K562 (cell line): ENCODE results near the gene KLHL22.

ENCODE experiments used
- EP300 ChIP-seq: IDR thresholded peaks from 2 replicates; pipeline ENCODE4 v1.6.1; 2012; ENCODE audit warnings: low read length, improper control_type of control experiment
- SIN3B ChIP-seq: fragments of 450-650 bp; IDR thresholded peaks from 2 replicates; pipeline ENCODE4 v1.6.1; 2017; ENCODE audit warnings: low read depth, mild to moderate bottlenecking, moderate library complexity
- TF ChIP-seq, protein P1 (sequence below), 3 experiments: IDR thresholded peaks in 2 of 3; conservative IDR thresholded peaks in 1 of 3; 2 replicates each; pipeline ENCODE4 v1.5.1; 2011 to 2012; ENCODE audit warnings: low read length in 3 of 3, mild to moderate bottlenecking in 3 of 3, control low read depth in 2 of 3, improper control_type of control experiment in 1 of 3, inconsistent platforms in 1 of 3, low read depth in 1 of 3, mixed read lengths in 1 of 3, moderate library complexity in 1 of 3; ENCODE audit not compliant: insufficient read depth in 2 of 3
- TF ChIP-seq, protein P2 (sequence below), 2 experiments: fragments of 450-650 bp; formaldehyde crosslinking in 1 of 2; IDR thresholded peaks; 2 replicates each; pipeline versions ENCODE4 v1.4.0 to v1.6.1; 2014 to 2020; ENCODE audit warnings: mild to moderate bottlenecking in 2 of 2, borderline replicate concordance in 1 of 2, low read depth in 1 of 2
- TF ChIP-seq, protein P3 (sequence below): sonication (generic); formaldehyde crosslinking; IDR thresholded peaks from 2 replicates; pipeline ENCODE4 v1.8.1; 2023; ENCODE audit warnings: mild to moderate bottlenecking, missing genetic modification reagents

DNA sequence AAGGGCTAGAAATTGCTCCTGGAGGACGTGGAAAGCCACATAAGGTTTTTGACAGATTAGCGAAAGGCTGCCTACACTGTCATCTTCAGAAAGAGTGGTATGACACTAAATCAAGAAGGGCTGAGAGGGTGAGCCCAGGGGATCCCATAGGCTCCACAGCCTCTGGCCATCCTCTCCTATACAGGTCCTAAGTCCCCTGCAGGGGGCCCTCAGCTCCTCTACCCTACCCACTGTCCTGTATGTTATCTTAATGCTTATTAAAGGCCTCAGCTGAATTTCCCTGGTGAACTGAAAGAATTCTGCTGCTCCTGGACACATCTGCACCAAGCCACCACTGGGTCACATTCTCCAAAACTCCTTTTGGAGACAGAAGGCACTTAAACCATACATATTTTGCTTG, 7.9 kb downstream of the KLHL22 start:
- TF ChIP-seq EP300 (no peak), SIN3B (no peak)
- TF ChIP-seq, protein P1, sequence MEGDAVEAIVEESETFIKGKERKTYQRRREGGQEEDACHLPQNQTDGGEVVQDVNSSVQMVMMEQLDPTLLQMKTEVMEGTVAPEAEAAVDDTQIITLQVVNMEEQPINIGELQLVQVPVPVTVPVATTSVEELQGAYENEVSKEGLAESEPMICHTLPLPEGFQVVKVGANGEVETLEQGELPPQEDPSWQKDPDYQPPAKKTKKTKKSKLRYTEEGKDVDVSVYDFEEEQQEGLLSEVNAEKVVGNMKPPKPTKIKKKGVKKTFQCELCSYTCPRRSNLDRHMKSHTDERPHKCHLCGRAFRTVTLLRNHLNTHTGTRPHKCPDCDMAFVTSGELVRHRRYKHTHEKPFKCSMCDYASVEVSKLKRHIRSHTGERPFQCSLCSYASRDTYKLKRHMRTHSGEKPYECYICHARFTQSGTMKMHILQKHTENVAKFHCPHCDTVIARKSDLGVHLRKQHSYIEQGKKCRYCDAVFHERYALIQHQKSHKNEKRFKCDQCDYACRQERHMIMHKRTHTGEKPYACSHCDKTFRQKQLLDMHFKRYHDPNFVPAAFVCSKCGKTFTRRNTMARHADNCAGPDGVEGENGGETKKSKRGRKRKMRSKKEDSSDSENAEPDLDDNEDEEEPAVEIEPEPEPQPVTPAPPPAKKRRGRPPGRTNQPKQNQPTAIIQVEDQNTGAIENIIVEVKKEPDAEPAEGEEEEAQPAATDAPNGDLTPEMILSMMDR (IDR thresholded peaks at IDR 0.05 in 2 of 3, conservative IDR thresholded peaks at IDR 0.05 in 1 of 3; ENCODE audit: insufficient read depth in 2 of 3, low read depth in 1 of 3, low read length in 3 of 3), result peak; percentile 8 to 46 (median 17); a peak in 3 of 6 replicates
- TF ChIP-seq, protein P2, sequence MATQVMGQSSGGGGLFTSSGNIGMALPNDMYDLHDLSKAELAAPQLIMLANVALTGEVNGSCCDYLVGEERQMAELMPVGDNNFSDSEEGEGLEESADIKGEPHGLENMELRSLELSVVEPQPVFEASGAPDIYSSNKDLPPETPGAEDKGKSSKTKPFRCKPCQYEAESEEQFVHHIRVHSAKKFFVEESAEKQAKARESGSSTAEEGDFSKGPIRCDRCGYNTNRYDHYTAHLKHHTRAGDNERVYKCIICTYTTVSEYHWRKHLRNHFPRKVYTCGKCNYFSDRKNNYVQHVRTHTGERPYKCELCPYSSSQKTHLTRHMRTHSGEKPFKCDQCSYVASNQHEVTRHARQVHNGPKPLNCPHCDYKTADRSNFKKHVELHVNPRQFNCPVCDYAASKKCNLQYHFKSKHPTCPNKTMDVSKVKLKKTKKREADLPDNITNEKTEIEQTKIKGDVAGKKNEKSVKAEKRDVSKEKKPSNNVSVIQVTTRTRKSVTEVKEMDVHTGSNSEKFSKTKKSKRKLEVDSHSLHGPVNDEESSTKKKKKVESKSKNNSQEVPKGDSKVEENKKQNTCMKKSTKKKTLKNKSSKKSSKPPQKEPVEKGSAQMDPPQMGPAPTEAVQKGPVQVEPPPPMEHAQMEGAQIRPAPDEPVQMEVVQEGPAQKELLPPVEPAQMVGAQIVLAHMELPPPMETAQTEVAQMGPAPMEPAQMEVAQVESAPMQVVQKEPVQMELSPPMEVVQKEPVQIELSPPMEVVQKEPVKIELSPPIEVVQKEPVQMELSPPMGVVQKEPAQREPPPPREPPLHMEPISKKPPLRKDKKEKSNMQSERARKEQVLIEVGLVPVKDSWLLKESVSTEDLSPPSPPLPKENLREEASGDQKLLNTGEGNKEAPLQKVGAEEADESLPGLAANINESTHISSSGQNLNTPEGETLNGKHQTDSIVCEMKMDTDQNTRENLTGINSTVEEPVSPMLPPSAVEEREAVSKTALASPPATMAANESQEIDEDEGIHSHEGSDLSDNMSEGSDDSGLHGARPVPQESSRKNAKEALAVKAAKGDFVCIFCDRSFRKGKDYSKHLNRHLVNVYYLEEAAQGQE (IDR thresholded peaks at IDR 0.05; ENCODE audit: borderline replicate concordance), result no peak
- TF ChIP-seq, protein P2 (CRISPR knock-in tag; IDR thresholded peaks at IDR 0.05; ENCODE audit: low read depth), result no peak
- TF ChIP-seq, protein P3, sequence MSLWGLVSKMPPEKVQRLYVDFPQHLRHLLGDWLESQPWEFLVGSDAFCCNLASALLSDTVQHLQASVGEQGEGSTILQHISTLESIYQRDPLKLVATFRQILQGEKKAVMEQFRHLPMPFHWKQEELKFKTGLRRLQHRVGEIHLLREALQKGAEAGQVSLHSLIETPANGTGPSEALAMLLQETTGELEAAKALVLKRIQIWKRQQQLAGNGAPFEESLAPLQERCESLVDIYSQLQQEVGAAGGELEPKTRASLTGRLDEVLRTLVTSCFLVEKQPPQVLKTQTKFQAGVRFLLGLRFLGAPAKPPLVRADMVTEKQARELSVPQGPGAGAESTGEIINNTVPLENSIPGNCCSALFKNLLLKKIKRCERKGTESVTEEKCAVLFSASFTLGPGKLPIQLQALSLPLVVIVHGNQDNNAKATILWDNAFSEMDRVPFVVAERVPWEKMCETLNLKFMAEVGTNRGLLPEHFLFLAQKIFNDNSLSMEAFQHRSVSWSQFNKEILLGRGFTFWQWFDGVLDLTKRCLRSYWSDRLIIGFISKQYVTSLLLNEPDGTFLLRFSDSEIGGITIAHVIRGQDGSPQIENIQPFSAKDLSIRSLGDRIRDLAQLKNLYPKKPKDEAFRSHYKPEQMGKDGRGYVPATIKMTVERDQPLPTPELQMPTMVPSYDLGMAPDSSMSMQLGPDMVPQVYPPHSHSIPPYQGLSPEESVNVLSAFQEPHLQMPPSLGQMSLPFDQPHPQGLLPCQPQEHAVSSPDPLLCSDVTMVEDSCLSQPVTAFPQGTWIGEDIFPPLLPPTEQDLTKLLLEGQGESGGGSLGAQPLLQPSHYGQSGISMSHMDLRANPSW (CRISPR knock-in tag), result no peak
